MM.1S (cell line): Measurements from ENCODE around the gene KCTD15.

Experiments
- EZH2 ChIP-seq: fragments of 300-600 bp; sonication (generic); optimal IDR thresholded peaks from 2 replicates; pipeline ENCODE3; 2017; ENCODE audit warnings: low read depth, mild to moderate bottlenecking, antibody characterized with exemption, low read length, mixed read lengths
- EZH2phosphoT487 ChIP-seq: fragments of 300-600 bp; sonication (generic); IDR thresholded peaks from 2 replicates; pipeline ENCODE4 v1.6.1; 2018; ENCODE audit warnings: antibody characterized with exemption, low read length
- TF ChIP-seq, protein P1 (sequence below): fragments of 300-600 bp; sonication (generic); IDR thresholded peaks from 2 replicates; pipeline ENCODE4 v1.5.1; 2016; ENCODE audit warnings: antibody characterized with exemption, low read length, mixed read lengths

DNA sequence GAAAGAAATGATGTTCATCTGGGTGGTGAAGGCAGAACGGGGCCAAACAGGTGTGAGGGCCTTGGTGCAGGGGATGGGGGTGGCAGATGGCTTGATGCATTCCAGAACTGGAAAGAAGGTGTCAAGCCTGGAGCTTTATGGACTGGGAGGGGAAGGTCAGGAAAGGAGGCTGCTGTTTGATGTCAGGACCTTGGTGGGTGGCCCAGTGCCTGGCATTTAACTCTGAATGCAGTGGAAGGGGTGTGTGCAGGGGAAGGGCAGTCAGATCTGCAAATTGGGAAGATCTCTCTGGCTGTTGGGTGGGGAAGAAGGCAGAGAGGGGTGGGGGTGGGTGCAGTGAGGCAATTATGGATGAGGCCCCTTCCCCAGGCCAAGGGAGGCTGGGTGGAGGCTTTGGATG lies 11.7 kb downstream of the KCTD15 start:
- no peak for TF ChIP-seq EZH2phosphoT487
- no peak for TF ChIP-seq EZH2
- TF ChIP-seq, protein P1, sequence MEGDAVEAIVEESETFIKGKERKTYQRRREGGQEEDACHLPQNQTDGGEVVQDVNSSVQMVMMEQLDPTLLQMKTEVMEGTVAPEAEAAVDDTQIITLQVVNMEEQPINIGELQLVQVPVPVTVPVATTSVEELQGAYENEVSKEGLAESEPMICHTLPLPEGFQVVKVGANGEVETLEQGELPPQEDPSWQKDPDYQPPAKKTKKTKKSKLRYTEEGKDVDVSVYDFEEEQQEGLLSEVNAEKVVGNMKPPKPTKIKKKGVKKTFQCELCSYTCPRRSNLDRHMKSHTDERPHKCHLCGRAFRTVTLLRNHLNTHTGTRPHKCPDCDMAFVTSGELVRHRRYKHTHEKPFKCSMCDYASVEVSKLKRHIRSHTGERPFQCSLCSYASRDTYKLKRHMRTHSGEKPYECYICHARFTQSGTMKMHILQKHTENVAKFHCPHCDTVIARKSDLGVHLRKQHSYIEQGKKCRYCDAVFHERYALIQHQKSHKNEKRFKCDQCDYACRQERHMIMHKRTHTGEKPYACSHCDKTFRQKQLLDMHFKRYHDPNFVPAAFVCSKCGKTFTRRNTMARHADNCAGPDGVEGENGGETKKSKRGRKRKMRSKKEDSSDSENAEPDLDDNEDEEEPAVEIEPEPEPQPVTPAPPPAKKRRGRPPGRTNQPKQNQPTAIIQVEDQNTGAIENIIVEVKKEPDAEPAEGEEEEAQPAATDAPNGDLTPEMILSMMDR: no peak
